Stimulated activated CD4-positive, alpha-beta T cell treated with anti-CD3 and anti-CD28 coated beads, Interleukin-1b, Interleukin-23, amount 100 ng/mL, for 24 hours (primary cell): Measurements from ENCODE around the gene SLC5A11.
"Not testable (repeated sequence)": the region's sequence is repeated elsewhere in the genome, so short reads cannot be mapped to it uniquely, and the experiment has no call there.

Experiments
- DNase-seq, 4 experiments: peaks; one replicate each; pipeline ENCODE4 v3.0.0-alpha.2; 2020; ENCODE audit warnings: low read depth in 4 of 4, low spot score in 1 of 4

Gene SLC5A11

GRCh38 chr16:24856871-24857270, 11.1 kb downstream of the SLC5A11 start:
- not testable (repeated sequence) for DNase-seq

GRCh38 chr16:24858219-24859041, 12.7 kb downstream of the SLC5A11 start:
- peak; percentile 7 to 42 (median 28) for DNase-seq

- no peak for DNase-seq
These were observed 15.7 kb downstream of the SLC5A11 start for GRCh38 chr16:24861461-24861860.

GRCh38 chr16:24863582-24864437, 18.0 kb downstream of the SLC5A11 start:
- no peak for DNase-seq

- DNase-seq: no peak
These were observed 23.3 kb downstream of the SLC5A11 start for GRCh38 chr16:24869033-24869432.

GRCh38 chr16:24871891-24872290, 26.1 kb downstream of the SLC5A11 start:
- DNase-seq: no peak

- no peak for DNase-seq
These were observed 27.3 kb downstream of the SLC5A11 start for GRCh38 chr16:24873028-24873427.

GRCh38 chr16:24875466-24875865, 29.7 kb downstream of the SLC5A11 start:
- DNase-seq: no peak

- no peak for DNase-seq
These were observed 30.5 kb downstream of the SLC5A11 start for GRCh38 chr16:24876231-24876630.

GRCh38 chr16:24879684-24880083, 33.9 kb downstream of the SLC5A11 start:
- no peak for DNase-seq

GRCh38 chr16:24883714-24884151, 38.0 kb downstream of the SLC5A11 start:
- DNase-seq: no peak

GRCh38 chr16:24887472-24887871, 41.7 kb downstream of the SLC5A11 start:
- no peak for DNase-seq

- DNase-seq: no peak
These were observed 45.0 kb downstream of the SLC5A11 start for GRCh38 chr16:24890746-24891145.

- no peak for DNase-seq
These were observed 50.7 kb downstream of the SLC5A11 start for GRCh38 chr16:24896439-24896838.

GRCh38 chr16:24897522-24897921, 51.8 kb downstream of the SLC5A11 start:
- DNase-seq: not testable (repeated sequence)

- DNase-seq: no peak
These were observed 54.5 kb downstream of the SLC5A11 start for GRCh38 chr16:24900230-24900629.

- DNase-seq: no peak
These were observed 60.5 kb downstream of the SLC5A11 start for GRCh38 chr16:24906199-24906808.

GRCh38 chr16:24906901-24907300, 61.1 kb downstream of the SLC5A11 start:
- DNase-seq: no peak

GRCh38 chr16:24908716-24909115, 63.0 kb downstream of the SLC5A11 start:
- DNase-seq: no peak

- no peak for DNase-seq
These were observed 64.1 kb downstream of the SLC5A11 start for GRCh38 chr16:24909856-24910255.

GRCh38 chr16:24915019-24915418, 69.3 kb downstream of the SLC5A11 start:
- DNase-seq: no peak

- DNase-seq: no peak
These were observed 69.8 kb downstream of the SLC5A11 start for GRCh38 chr16:24915576-24915975.
